ENCODE data around the gene ZFHX3. TPM values are rescaled to one million over a fixed set of nuclear protein-coding genes. Genes with fewer than 3 reads are reported as not detected.

ZFHX3 gene
- total RNA-seq, 1 experiment from 2014 or later = 1.5 TPM

GRCh38 chr16:72985995-72986394, 61.9 kb downstream of the ZFHX3 start:
- Mint-ChIP-seq H3K4me3 (no peak overlapping the region), H3K4me1 (peaks cover 9 to 15% of the 10 kb centered on the region in 2 experiments), H3K36me3 (ENCODE audit: insufficient read depth in 1 of 3, low read depth in 3 of 3) (no peaks in the 10 kb centered on the region), H3K27me3 (ENCODE audit: low read depth) (peaks cover 6% of the 10 kb centered on the region), H3K27ac (no peak overlapping the region), H3K9me3 (no peaks in the 10 kb centered on the region)
- Histone ChIP-seq H3K23ac (ENCODE audit: insufficient read length, low read depth, low read length) (no peak overlapping the region), H2AK5ac (ENCODE audit: insufficient read length, low read length) (no peak overlapping the region), H2BK12ac (ENCODE audit: insufficient read length, low read depth, low read length) (no peak overlapping the region), H3K4me1 (ENCODE audit: insufficient read depth, low read length) (no peaks in the 10 kb centered on the region), H3K56ac (ENCODE audit: insufficient read length, low read depth, low read length) (no peak overlapping the region), H4K20me1 (ENCODE audit: control insufficient read depth, insufficient read depth, insufficient read length) (no peaks in the 10 kb centered on the region), H2AFZ (ENCODE audit: low read length) (no peak overlapping the region), H4K8ac (replicated peaks; ENCODE audit: insufficient read length, low read depth, low read length) (no peak overlapping the region), H2BK120ac (ENCODE audit: low read depth, low read length, poor library complexity, severe bottlenecking) (no peak overlapping the region), H3K27me3 (ENCODE audit: insufficient read depth, low read length) (no peaks in the 10 kb centered on the region), H3K14ac (ENCODE audit: insufficient read depth, low read length) (no peak overlapping the region), H3K23me2 (ENCODE audit: insufficient read length, low read depth, low read length, poor library complexity, severe bottlenecking) (no peaks in the 10 kb centered on the region), H3K9ac (ENCODE audit: extremely low read depth, insufficient read length, low read length) (no peak overlapping the region), H2BK15ac (ENCODE audit: low read depth, low read length) (no peak overlapping the region), H3K79me2 (ENCODE audit: insufficient read depth, low read length) (no peaks in the 10 kb centered on the region), H4K5ac (ENCODE audit: insufficient read length, low read depth, low read length) (no peak overlapping the region), H2BK5ac (ENCODE audit: insufficient read length, low read length) (no peak overlapping the region), H4K91ac (ENCODE audit: insufficient read length, low read depth, low read length) (no peak overlapping the region), H2BK20ac (ENCODE audit: low read depth, low read length, poor library complexity, severe bottlenecking) (no peak overlapping the region), H3K27ac (ENCODE audit: insufficient read length, low read depth, low read length) (no peak overlapping the region), H3T11ph (ENCODE audit: low read length) (no peak overlapping the region), H3K4ac (ENCODE audit: low read depth, low read length) (no peak overlapping the region), H3K9me3 (ENCODE audit: control insufficient read depth, low read depth, low read length) (no peaks in the 10 kb centered on the region), H3K79me1 (ENCODE audit: insufficient read depth, low read depth, low read length, poor library complexity, severe bottlenecking) (no peaks in the 10 kb centered on the region), H3K18ac (ENCODE audit: insufficient read length, low read depth, low read length) (no peak overlapping the region), H3K4me2 (ENCODE audit: insufficient read depth, insufficient read length, low read length) (no peak overlapping the region)
- TF ChIP-seq CTCF (conservative IDR thresholded peaks at IDR 0.05) = no peak
- WGBS (ENCODE audit: extremely low coverage, insufficient read length, low lambda C conversion rate) = no CpG with 5 or more reads among the region's 7 CpGs
- DNase-seq = no peak

All from H9 (cell line).